Chondrocyte (in vitro differentiated cells): ENCODE results near the gene RUNX1. TPM values are rescaled to one million over a fixed set of nuclear protein-coding genes. Genes with fewer than 3 reads are reported as not detected.

ENCODE experiments used
- DNase-seq: peaks from one replicate; pipeline ENCODE4 v3.0.0; 2021; ENCODE audit warnings: mixed read lengths, low spot score
- H3K27ac Mint-ChIP-seq: one replicate; pipeline ENCODE4 v1.8.0; 2021; ENCODE audit warnings: mild to moderate bottlenecking, moderate library complexity, mixed read lengths; ENCODE audit not compliant: unreplicated experiment
- H3K27me3 Mint-ChIP-seq: 2 replicates; pipeline ENCODE4 v1.8.0; 2021; ENCODE audit warnings: low read depth, mixed read lengths
- H3K36me3 Mint-ChIP-seq: 2 replicates; pipeline ENCODE4 v1.8.0; 2021; ENCODE audit warnings: low read depth, mixed read lengths
- H3K4me1 Mint-ChIP-seq: 2 replicates; pipeline ENCODE4 v1.8.0; 2021; ENCODE audit warnings: low read depth, mild to moderate bottlenecking, mixed read lengths
- H3K4me3 Mint-ChIP-seq: one replicate; pipeline ENCODE4 v1.8.0; 2021; ENCODE audit warnings: mild to moderate bottlenecking, moderate library complexity, mixed read lengths; ENCODE audit not compliant: unreplicated experiment
- H3K9me3 Mint-ChIP-seq: 2 replicates; pipeline ENCODE4 v1.8.0; 2021; ENCODE audit warnings: low read depth, mixed read lengths
- CTCF ChIP-seq: fragments of 200-600 bp; sonication (generic); IDR thresholded peaks from 2 replicates; pipeline ENCODE4 v1.5.0; 2021; ENCODE audit warnings: antibody characterized with exemption, mild to moderate bottlenecking, moderate library complexity
- total RNA-seq: library from RNA; stranded (reverse); gene quantifications from 3 replicates; pipeline ENCODE4 v1.2.1, GENCODE V29; 2021

RUNX1 gene
- total RNA-seq, 1 donor from 2014 or later, result 37.9 TPM

GRCh38 chr21:34771512-34772028, 277.5 kb downstream of the RUNX1 start:
- peak overlapping the region; percentile 70 for H3K27ac Mint-ChIP-seq
- peaks cover 18% of the 10 kb centered on the region for H3K4me1 Mint-ChIP-seq
- no peak for DNase-seq
- H3K4me3 Mint-ChIP-seq, result no peak overlapping the region
- no peaks in the 10 kb centered on the region for H3K36me3 Mint-ChIP-seq
- H3K27me3 Mint-ChIP-seq, result no peaks in the 10 kb centered on the region
- peaks cover 3% of the 10 kb centered on the region for H3K9me3 Mint-ChIP-seq
- TF ChIP-seq CTCF, result no peak

GRCh38 chr21:34770576-34770975, 278.5 kb downstream of the RUNX1 start:
- Mint-ChIP-seq H3K27me3 (no peaks in the 10 kb centered on the region), H3K36me3 (no peaks in the 10 kb centered on the region), H3K4me1 (peaks cover 18% of the 10 kb centered on the region), H3K4me3 (no peak overlapping the region), H3K27ac (peak overlapping the region; percentile 77), H3K9me3 (peaks cover 3% of the 10 kb centered on the region)
- no peak for DNase-seq
- TF ChIP-seq CTCF, result no peak

GRCh38 chr21:34768326-34768725, 280.8 kb downstream of the RUNX1 start:
- Mint-ChIP-seq H3K36me3 (no peaks in the 10 kb centered on the region), H3K4me3 (no peak overlapping the region), H3K27ac (no peak overlapping the region), H3K27me3 (no peaks in the 10 kb centered on the region), H3K4me1 (peaks cover 18% of the 10 kb centered on the region), H3K9me3 (peaks cover under 1% of the 10 kb centered on the region)
- DNase-seq, result no peak
- TF ChIP-seq CTCF, result no peak

- H3K9me3 Mint-ChIP-seq, result no peaks in the 10 kb centered on the region
- H3K4me3 Mint-ChIP-seq, result no peak overlapping the region
- no peak for DNase-seq
- TF ChIP-seq CTCF, result no peak
- H3K27me3 Mint-ChIP-seq, result no peaks in the 10 kb centered on the region
- H3K36me3 Mint-ChIP-seq, result no peaks in the 10 kb centered on the region
- no peak overlapping the region for H3K27ac Mint-ChIP-seq
- H3K4me1 Mint-ChIP-seq, result peaks cover 9% of the 10 kb centered on the region
Observed at GRCh38 chr21:34766862-34767261, 282.2 kb downstream of the RUNX1 start.

- no peak for DNase-seq
- H3K9me3 Mint-ChIP-seq, result no peaks in the 10 kb centered on the region
- no peak overlapping the region for H3K27ac Mint-ChIP-seq
- H3K36me3 Mint-ChIP-seq, result no peaks in the 10 kb centered on the region
- TF ChIP-seq CTCF, result no peak
- no peaks in the 10 kb centered on the region for H3K27me3 Mint-ChIP-seq
- no peak overlapping the region for H3K4me3 Mint-ChIP-seq
- H3K4me1 Mint-ChIP-seq, result no peaks in the 10 kb centered on the region
Observed at GRCh38 chr21:34765619-34766018, 283.5 kb downstream of the RUNX1 start.
